Suprapubic skin (tissue), 4 donors: ENCODE data around the gene TBC1D22A.

Experiments used
- EP300 ChIP-seq: sonication (generic); formaldehyde crosslinking; IDR thresholded peaks from one replicate; pipeline ENCODE4 v1.6.1; 2017; ENCODE audit warnings: antibody characterized with exemption
- POLR2A ChIP-seq, 2 donors: fragments of 450-650 bp; IDR thresholded peaks; one replicate each; pipeline ENCODE4 v1.6.1; 2017; ENCODE audit warnings: antibody characterized with exemption in 2 of 2, mild to moderate bottlenecking in 2 of 2, moderate library complexity in 2 of 2
- POLR2AphosphoS5 ChIP-seq, 3 donors: sonication (generic); formaldehyde crosslinking; IDR thresholded peaks; one replicate each; pipeline ENCODE4 v1.6.1; 2017; ENCODE audit warnings: antibody characterized with exemption in 3 of 3
- TF ChIP-seq, protein P1 (sequence below), 2 donors: fragments of 200-600 bp in 1 of 2; fragments of 450-650 bp in 1 of 2; sonication (generic) in 1 of 2; IDR thresholded peaks; one replicate each; pipeline ENCODE4 v1.5.1; 2016 to 2019; ENCODE audit warnings: antibody characterized with exemption in 2 of 2, mild to moderate bottlenecking in 1 of 2, moderate library complexity in 1 of 2

DNA sequence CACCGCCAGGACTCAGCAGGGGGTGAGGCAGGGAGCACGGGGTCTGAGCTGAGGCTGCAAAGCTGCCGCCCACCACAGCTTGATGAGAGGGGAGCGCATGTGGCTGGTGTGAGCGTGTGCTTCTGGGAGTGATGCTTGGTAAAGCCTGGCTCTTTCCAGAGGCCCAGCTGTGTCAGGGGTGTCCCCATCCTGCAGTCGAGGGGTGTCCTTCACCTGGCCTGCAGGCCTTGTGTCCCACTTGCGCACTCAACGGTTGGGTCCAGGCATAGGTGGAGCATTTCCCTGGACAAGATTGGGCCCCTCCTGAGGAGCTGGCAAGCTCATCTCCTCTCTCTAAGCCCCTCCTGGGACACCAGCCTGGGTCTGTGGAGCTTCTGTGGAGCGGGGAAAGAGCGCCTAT, 273.9 kb downstream of the TBC1D22A start:
- TF ChIP-seq, protein P1, sequence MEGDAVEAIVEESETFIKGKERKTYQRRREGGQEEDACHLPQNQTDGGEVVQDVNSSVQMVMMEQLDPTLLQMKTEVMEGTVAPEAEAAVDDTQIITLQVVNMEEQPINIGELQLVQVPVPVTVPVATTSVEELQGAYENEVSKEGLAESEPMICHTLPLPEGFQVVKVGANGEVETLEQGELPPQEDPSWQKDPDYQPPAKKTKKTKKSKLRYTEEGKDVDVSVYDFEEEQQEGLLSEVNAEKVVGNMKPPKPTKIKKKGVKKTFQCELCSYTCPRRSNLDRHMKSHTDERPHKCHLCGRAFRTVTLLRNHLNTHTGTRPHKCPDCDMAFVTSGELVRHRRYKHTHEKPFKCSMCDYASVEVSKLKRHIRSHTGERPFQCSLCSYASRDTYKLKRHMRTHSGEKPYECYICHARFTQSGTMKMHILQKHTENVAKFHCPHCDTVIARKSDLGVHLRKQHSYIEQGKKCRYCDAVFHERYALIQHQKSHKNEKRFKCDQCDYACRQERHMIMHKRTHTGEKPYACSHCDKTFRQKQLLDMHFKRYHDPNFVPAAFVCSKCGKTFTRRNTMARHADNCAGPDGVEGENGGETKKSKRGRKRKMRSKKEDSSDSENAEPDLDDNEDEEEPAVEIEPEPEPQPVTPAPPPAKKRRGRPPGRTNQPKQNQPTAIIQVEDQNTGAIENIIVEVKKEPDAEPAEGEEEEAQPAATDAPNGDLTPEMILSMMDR (IDR thresholded peaks at IDR 0.05), result no peak
- TF ChIP-seq POLR2A (IDR thresholded peaks at IDR 0.05) (no peak), EP300 (no peak), POLR2AphosphoS5 (IDR thresholded peaks at IDR 0.05) (no peak)
